Measurements from ENCODE around the gene TBX1. TPM values are rescaled to one million over a fixed set of nuclear protein-coding genes. Genes with fewer than 3 reads are reported as not detected.

TBX1 gene
- polyA plus RNA-seq, 1 donor from 2014 or later, result not detected

DNA sequence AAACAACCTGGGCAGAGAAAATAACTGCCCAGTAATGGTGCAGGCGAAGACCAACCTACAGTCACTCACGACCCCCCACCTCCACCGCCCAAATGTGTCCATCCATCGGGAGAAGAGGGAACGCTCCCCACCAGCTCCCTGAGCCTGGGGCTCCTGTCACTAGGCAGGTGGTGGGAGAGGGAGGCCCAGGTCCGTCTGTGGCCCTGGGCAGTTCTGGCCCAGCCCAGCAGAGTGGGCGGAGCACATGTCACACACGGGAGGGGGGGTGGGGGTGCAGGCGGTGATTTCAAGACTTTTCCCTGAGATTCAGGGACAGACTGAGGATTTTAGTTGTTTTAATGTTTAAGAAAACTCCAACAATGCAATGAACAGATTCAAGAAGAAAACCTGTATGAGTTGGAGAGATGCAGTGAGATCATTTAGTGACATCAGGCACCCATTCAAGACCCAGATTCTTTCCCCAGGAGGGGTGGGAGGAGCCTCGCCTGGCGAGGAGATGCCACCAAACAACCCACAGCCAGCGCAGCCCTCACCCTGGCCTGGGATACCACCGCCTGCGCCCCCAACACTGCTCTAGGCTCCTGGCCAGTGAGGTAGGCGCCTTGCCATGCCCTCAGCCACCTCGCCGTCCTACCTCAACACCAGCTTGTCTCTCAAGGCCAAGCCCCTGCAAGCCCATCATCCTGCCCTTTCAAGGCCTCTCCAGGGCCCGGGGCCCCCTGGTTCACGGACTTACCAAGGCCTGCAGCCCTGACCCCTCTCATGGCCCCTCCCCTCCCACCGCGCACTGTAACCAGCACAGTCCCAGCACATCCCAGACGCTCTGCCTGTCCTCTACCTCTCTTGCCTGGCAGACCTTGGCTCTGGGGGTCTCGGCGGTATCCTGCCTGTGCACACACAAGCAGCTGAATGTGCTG lies 36.8 kb downstream of the TBX1 start:
- Histone ChIP-seq H3K36me3 (ENCODE audit: insufficient read depth, low read length) (no peaks in the 10 kb centered on the region), H3K9ac (ENCODE audit: low read length) (no peak overlapping the region), H3K27me3 (ENCODE audit: insufficient read depth, low read depth, low read length) (no peaks in the 10 kb centered on the region), H4K20me1 (ENCODE audit: insufficient read depth) (no peaks in the 10 kb centered on the region), H3F3A (ENCODE audit: insufficient read depth, low read length, poor library complexity, severe bottlenecking) (no peaks in the 10 kb centered on the region), H3K79me2 (replicated peaks; ENCODE audit: insufficient read depth, low read length) (no peaks in the 10 kb centered on the region), H3K4me2 (ENCODE audit: low read length) (no peak overlapping the region), H3K27ac (ENCODE audit: low read length) (no peak overlapping the region), H3K9me2 (ENCODE audit: insufficient read depth, low read length) (no peaks in the 10 kb centered on the region), H3K4me3 (ENCODE audit: low read length) (no peak overlapping the region), H3K9me3 (ENCODE audit: low read length) (no peaks in the 10 kb centered on the region), H2AFZ (ENCODE audit: low read depth, low read length) (no peak overlapping the region)
- TF ChIP-seq RAD21 (conservative IDR thresholded peaks at IDR 0.05) (no peak), POLR2AphosphoS5 (IDR thresholded peaks at IDR 0.05) (no peak), EZH2 (IDR thresholded peaks at IDR 0.05; ENCODE audit: borderline replicate concordance, insufficient read depth, low read length, poor library complexity, severe bottlenecking) (no peak), TAF1 (IDR thresholded peaks at IDR 0.05; ENCODE audit: low read depth) (no peak), CTCF (IDR thresholded peaks at IDR 0.05; ENCODE audit: poor library complexity, severe bottlenecking) (no peak), REST (IDR thresholded peaks at IDR 0.05; ENCODE audit: borderline replicate concordance) (no peak)

DNA sequence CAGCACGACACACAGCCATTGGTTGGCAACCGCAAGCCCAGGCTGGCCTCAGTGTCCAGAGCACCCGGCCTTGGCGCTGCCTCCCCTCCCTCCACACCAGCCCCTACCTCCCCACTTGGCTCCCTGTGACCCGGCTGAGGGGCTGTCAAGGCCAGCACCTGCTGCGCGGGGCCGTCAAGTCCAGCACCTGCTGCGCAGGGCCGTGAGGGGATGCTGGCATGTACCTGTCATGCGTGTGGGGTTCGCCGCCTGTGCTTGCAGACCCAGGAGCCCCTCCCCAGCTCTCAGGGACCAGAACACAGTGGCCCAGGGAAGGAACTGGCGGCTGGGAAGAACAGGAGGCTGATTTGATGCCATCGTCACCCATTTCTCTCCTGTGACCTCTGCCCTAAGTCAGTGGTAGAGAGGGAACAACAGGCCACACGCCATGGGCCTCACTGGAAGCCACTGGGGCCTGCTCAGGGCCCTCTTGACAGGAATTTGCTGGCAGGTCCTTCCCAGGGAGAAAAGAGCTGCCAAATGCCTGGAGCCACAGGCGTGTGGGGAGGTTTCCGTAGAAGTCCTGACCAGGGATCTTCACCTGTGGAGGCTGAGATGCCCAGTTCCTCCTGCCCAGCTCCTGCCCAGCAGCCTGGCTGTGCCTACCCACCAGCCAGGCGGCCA lies 37.6 kb downstream of the TBX1 start:
- H4K20me1 ChIP-seq (ENCODE audit: insufficient read depth), result no peaks in the 10 kb centered on the region
- no peak overlapping the region for H3K4me3 ChIP-seq (ENCODE audit: low read length)
- H3F3A ChIP-seq (ENCODE audit: insufficient read depth, low read length, poor library complexity, severe bottlenecking), result no peaks in the 10 kb centered on the region
- H3K27me3 ChIP-seq (ENCODE audit: insufficient read depth, low read depth, low read length), result no peaks in the 10 kb centered on the region
- H3K9me3 ChIP-seq (ENCODE audit: low read length), result no peaks in the 10 kb centered on the region
- no peak overlapping the region for H3K4me2 ChIP-seq (ENCODE audit: low read length)
- TF ChIP-seq MXI1 (conservative IDR thresholded peaks at IDR 0.05; ENCODE audit: poor library complexity, severe bottlenecking), result no peak
- no peak for TF ChIP-seq CTCF (IDR thresholded peaks at IDR 0.05; ENCODE audit: poor library complexity, severe bottlenecking)
- TF ChIP-seq POLR2AphosphoS5 (IDR thresholded peaks at IDR 0.05), result no peak
- no peak for TF ChIP-seq EZH2 (IDR thresholded peaks at IDR 0.05; ENCODE audit: borderline replicate concordance, insufficient read depth, low read length, poor library complexity, severe bottlenecking)
- no peak for TF ChIP-seq EP300 (conservative IDR thresholded peaks at IDR 0.05; ENCODE audit: poor library complexity, severe bottlenecking)
- TF ChIP-seq SMC3 (conservative IDR thresholded peaks at IDR 0.05; ENCODE audit: poor library complexity), result no peak
- TF ChIP-seq REST (IDR thresholded peaks at IDR 0.05; ENCODE audit: borderline replicate concordance), result no peak
- TF ChIP-seq TAF1 (IDR thresholded peaks at IDR 0.05; ENCODE audit: low read depth), result no peak
- TF ChIP-seq RAD21 (conservative IDR thresholded peaks at IDR 0.05), result no peak
- no peak overlapping the region for H2AFZ ChIP-seq (ENCODE audit: low read depth, low read length)
- H3K79me2 ChIP-seq (replicated peaks; ENCODE audit: insufficient read depth, low read length), result no peaks in the 10 kb centered on the region
- H3K36me3 ChIP-seq (ENCODE audit: insufficient read depth, low read length), result no peaks in the 10 kb centered on the region
- no peak overlapping the region for H3K27ac ChIP-seq (ENCODE audit: low read length)
- no peak overlapping the region for H3K9ac ChIP-seq (ENCODE audit: low read length)
- H3K9me2 ChIP-seq (ENCODE audit: insufficient read depth, low read length), result no peaks in the 10 kb centered on the region

Data from neural cell (in vitro differentiated cells).